Testis (tissue), 2 donors: ENCODE results near the gene EME1.

ENCODE experiments used
- POLR2A ChIP-seq: fragments of 450-650 bp; IDR thresholded peaks from one replicate; pipeline ENCODE4 v1.6.1; 2017; ENCODE audit warnings: antibody characterized with exemption, mild to moderate bottlenecking, moderate library complexity
- TF ChIP-seq, protein P1 (sequence below), 3 experiments: fragments of 450-650 bp in 2 of 3; fragments of 200-600 bp in 1 of 3; sonication (generic) in 1 of 3; IDR thresholded peaks; one replicate each; pipeline ENCODE4 v1.5.1; 2016 to 2019; ENCODE audit warnings: antibody characterized with exemption in 3 of 3, mild to moderate bottlenecking in 2 of 3, moderate library complexity in 1 of 3

DNA sequence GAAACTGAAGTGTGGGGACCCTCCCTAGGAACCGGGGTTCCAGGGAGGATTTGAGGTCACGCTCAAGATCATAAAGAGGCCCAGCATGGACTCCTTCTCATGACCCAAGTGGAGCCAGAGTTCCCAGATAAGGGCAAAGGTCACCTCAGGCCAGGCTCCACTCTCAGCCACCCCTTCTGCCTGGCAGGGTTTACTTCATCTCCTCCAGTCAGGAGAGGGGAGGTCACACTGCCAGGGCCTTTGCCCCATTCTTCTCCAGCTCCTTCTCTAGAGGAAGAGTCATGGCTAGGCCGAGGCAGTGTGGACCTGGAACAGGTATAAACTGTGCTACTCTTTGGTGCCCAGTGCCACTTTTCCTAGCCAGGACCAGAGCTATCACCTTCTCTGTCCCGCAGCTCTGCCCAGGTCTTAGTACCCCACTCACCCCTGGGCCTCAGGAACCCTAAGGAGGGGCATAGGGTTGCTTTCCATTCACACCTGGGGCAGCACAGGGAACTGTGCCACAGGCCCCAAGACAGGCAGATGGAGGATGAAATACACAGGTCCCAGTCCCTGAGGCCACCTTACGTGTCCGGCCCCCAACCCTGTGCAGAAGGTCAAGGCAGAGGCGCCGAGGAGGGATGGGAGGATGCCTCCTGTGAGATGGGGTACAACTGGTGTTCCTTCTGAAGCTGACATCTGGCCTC, 52.1 kb downstream of the EME1 start:
- TF ChIP-seq, protein P1, sequence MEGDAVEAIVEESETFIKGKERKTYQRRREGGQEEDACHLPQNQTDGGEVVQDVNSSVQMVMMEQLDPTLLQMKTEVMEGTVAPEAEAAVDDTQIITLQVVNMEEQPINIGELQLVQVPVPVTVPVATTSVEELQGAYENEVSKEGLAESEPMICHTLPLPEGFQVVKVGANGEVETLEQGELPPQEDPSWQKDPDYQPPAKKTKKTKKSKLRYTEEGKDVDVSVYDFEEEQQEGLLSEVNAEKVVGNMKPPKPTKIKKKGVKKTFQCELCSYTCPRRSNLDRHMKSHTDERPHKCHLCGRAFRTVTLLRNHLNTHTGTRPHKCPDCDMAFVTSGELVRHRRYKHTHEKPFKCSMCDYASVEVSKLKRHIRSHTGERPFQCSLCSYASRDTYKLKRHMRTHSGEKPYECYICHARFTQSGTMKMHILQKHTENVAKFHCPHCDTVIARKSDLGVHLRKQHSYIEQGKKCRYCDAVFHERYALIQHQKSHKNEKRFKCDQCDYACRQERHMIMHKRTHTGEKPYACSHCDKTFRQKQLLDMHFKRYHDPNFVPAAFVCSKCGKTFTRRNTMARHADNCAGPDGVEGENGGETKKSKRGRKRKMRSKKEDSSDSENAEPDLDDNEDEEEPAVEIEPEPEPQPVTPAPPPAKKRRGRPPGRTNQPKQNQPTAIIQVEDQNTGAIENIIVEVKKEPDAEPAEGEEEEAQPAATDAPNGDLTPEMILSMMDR (IDR thresholded peaks at IDR 0.05): no peak
- TF ChIP-seq POLR2A: no peak
